OCI-LY7 (cell line): Measurements from ENCODE around the gene RAB6B. TPM values are rescaled to one million over a fixed set of nuclear protein-coding genes. Genes with fewer than 3 reads are reported as not detected.

Experiments
- Bru-seq: library from RNA; stranded (reverse); fragments of 400-500 nt; gene quantifications from one replicate; lab custom pipeline; 2021; lab: Mats Ljungman, UMichigan
- BruChase-seq, 2 experiments: library from RNA; stranded (reverse); fragments of 400-500 nt; gene quantifications; one replicate each; lab custom pipeline; 2021; lab: Mats Ljungman, UMichigan
- BruUV-seq: library from RNA; stranded (reverse); fragments of 400-500 nt; replicated peaks from 2 replicates; lab custom pipeline; 2021; lab: Mats Ljungman, UMichigan
- CTCF ChIA-PET: fragments of 300-600 bp; sonication (Branson Sonifier 250); formaldehyde crosslinking; loops from one replicate; lab custom pipeline; 2022; ENCODE audit warnings: antibody characterized with exemption; ENCODE audit not compliant: unreplicated experiment; lab: Charles Lee
- POLR2A ChIA-PET: fragments of 300-600 bp; sonication (Branson Sonifier 250); formaldehyde crosslinking; loops from one replicate; lab custom pipeline; 2022; ENCODE audit warnings: antibody characterized with exemption; lab: Charles Lee
- DNase-seq: peaks from one replicate; pipeline ENCODE4 v3.0.0-alpha.2; 2015; ENCODE audit warnings: low spot score
- H2AFZ ChIP-seq: fragments of 200-600 bp; sonication (generic), shearing (Covaris generic); 2 replicates; pipeline ENCODE4 v1.6.1; 2014; ENCODE audit warnings: mild to moderate bottlenecking, antibody characterized with exemption, low read length, moderate library complexity
- H3K27ac ChIP-seq: fragments of 200-600 bp; sonication (generic); 2 replicates; pipeline ENCODE4 v1.5.1; 2014; ENCODE audit warnings: mixed run types, low read depth, mild to moderate bottlenecking, moderate library complexity, low read length, inconsistent platforms; ENCODE audit not compliant: poor library complexity, severe bottlenecking
- H3K36me3 ChIP-seq: fragments of 200-600 bp; sonication (generic); 2 replicates; pipeline ENCODE4 v1.6.1; 2014; ENCODE audit warnings: mild to moderate bottlenecking, antibody characterized with exemption, low read length, moderate library complexity, mixed read lengths; ENCODE audit not compliant: insufficient read depth
- H3K4me1 ChIP-seq: fragments of 200-600 bp; sonication (generic); 2 replicates; pipeline ENCODE4 v1.5.1; 2014; ENCODE audit warnings: mild to moderate bottlenecking, low read length; ENCODE audit not compliant: insufficient read depth, poor library complexity, severe bottlenecking
- H3K4me2 ChIP-seq: fragments of 200-600 bp; sonication (generic); 2 replicates; pipeline ENCODE4 v1.6.1; 2014; ENCODE audit warnings: mild to moderate bottlenecking, low read length
- H3K4me3 ChIP-seq: fragments of 200-600 bp; sonication (generic); 2 replicates; pipeline ENCODE4 v1.5.1; 2014; ENCODE audit warnings: mild to moderate bottlenecking, low read depth, low read length; ENCODE audit not compliant: poor library complexity, severe bottlenecking
- H3K79me2 ChIP-seq: fragments of 200-600 bp; sonication (generic); 2 replicates; pipeline ENCODE4 v1.6.1; 2016; ENCODE audit warnings: low read depth, mild to moderate bottlenecking, low read length, moderate library complexity, mixed read lengths; ENCODE audit not compliant: insufficient read depth
- H3K9me2 ChIP-seq: fragments of 200-600 bp; sonication (generic); 2 replicates; pipeline ENCODE4 v1.6.1; 2016; ENCODE audit warnings: mild to moderate bottlenecking, low read length, mixed read lengths; ENCODE audit not compliant: insufficient read depth
- H3K9me3 ChIP-seq: fragments of 200-600 bp; sonication (generic); 2 replicates; pipeline ENCODE4 v1.6.1; 2014; ENCODE audit warnings: mild to moderate bottlenecking, mixed run types, low read length, mixed read lengths
- H4K20me1 ChIP-seq: fragments of 200-600 bp; sonication (generic); 2 replicates; pipeline ENCODE4 v1.6.1; 2014; ENCODE audit warnings: mild to moderate bottlenecking, antibody characterized with exemption, low read length, moderate library complexity, mixed read lengths; ENCODE audit not compliant: insufficient read depth
- EZH2phosphoT487 ChIP-seq: fragments of 200-600 bp; sonication (generic); IDR thresholded peaks from 2 replicates; pipeline ENCODE4 v1.6.1; 2018; ENCODE audit warnings: low read depth, borderline replicate concordance, mild to moderate bottlenecking, mixed run types, antibody characterized with exemption, low read length, moderate library complexity, mixed read lengths
- intact Hi-C: fragments of 100-400 bp; cut with micrococcal nuclease; formaldehyde crosslinking; loops from one replicate; pipeline ENCODE4 v1.10.0; 2022; ENCODE audit not compliant: unreplicated experiment
- long read RNA-seq: library from polyadenylated mRNA; stranded (forward); transcript quantifications from one replicate; pipeline ENCODE4 v2.0.0, GENCODE V29; 2022
- total RNA-seq, 2 experiments: library from RNA; depleted of rRNA in 1 of 2; stranded (reverse); fragments of >200 nt in 1 of 2; shearing (Covaris generic) in 1 of 2; gene quantifications; 2 replicates each; pipeline ENCODE4 v1.2.3, GENCODE V29; 2014 to 2022
- TF ChIP-seq, protein P1 (sequence below): fragments of 200-600 bp; sonication (generic); conservative IDR thresholded peaks from 2 replicates; pipeline ENCODE4 v1.5.1; 2014; ENCODE audit warnings: mild to moderate bottlenecking, antibody characterized with exemption, low read length, moderate library complexity, mixed read lengths

The RAB6B gene
- total RNA-seq (2014; rRNA removed; shearing (Covaris generic)) = not detected in 2 replicates
- not detected in 2 replicates for total RNA-seq (2022)
- Bru-seq, nascent RNA = not detected
- BruChase-seq, experiment 1, labeled RNA remaining after a 6-hour chase = not detected
- BruChase-seq, experiment 2, labeled RNA remaining after a 2-hour chase = not detected
- long read RNA-seq, partial matches to known transcripts = 0 of 26 reads
- long read RNA-seq, other reads (novel, unspliced or antisense) = 26 of 26 reads

DNA sequence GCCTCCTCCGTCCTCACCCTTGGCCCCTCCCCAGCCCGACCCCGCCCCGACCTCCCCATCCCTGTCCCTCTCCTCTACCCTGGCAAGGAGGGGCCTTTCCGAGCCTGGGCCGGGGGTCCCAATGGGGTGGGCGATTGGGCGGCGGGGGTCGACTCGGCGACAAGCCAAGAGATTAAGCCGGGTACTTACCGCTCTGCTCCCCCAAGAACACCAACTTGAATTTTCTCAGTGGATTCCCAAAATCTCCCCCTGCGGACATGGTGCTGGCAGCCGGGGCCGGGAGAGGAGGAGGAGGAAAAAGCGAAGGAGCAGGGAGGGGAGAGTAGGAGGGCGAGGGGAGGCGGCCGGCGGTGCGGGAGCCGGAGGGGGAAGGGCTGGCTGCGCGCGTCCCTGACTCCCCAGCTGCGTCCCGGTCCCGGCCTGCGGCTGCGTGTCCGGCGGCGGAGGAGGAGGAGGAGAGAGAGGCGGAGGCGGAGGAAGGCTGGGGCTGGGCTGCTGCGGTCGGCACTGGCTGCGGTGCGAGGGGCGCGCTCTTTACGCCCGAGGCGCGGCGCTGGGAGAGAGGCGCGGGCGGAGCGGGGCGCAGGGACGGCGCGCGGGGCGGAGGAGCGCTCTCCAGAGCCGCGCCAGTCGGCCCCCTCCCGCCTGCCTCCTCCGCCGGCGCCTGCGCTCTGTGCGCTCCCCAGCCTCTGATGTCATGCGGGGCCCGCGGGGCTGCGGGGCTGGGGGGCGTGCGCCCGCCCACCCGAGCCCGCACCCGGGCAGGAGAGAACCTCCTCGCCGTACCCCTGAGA lies at the start of gene RAB6B:
Gene RAB6B (minus strand): TSS at position 675 of the 794 bp plus-strand sequence. CDS start 416 bp downstream, at position 259.
- H3K79me2 ChIP-seq = no peaks in the 10 kb centered on the region
- ChIA-PET POLR2A (no interaction called here), CTCF (no interaction called here)
- intact Hi-C loops = no loop called here
- H3K4me2 ChIP-seq = no peak within 1 kb of the TSS
- H3K36me3 ChIP-seq = no peaks in the 10 kb centered on the region
- no peak within 1 kb of the TSS for H2AFZ ChIP-seq
- no peaks in the 10 kb centered on the region for H3K4me1 ChIP-seq
- no peaks in the 10 kb centered on the region for H3K9me2 ChIP-seq
- no peaks in the 10 kb centered on the region for H3K9me3 ChIP-seq
- DNase-seq = no peak
- no peak within 1 kb of the TSS for H3K27ac ChIP-seq
- H4K20me1 ChIP-seq = no peaks in the 10 kb centered on the region
- TF ChIP-seq, protein P1, sequence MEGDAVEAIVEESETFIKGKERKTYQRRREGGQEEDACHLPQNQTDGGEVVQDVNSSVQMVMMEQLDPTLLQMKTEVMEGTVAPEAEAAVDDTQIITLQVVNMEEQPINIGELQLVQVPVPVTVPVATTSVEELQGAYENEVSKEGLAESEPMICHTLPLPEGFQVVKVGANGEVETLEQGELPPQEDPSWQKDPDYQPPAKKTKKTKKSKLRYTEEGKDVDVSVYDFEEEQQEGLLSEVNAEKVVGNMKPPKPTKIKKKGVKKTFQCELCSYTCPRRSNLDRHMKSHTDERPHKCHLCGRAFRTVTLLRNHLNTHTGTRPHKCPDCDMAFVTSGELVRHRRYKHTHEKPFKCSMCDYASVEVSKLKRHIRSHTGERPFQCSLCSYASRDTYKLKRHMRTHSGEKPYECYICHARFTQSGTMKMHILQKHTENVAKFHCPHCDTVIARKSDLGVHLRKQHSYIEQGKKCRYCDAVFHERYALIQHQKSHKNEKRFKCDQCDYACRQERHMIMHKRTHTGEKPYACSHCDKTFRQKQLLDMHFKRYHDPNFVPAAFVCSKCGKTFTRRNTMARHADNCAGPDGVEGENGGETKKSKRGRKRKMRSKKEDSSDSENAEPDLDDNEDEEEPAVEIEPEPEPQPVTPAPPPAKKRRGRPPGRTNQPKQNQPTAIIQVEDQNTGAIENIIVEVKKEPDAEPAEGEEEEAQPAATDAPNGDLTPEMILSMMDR = no peak
- TF ChIP-seq EZH2phosphoT487 = no peak
- no TSS peak for BruUV-seq
- no peak within 1 kb of the TSS for H3K4me3 ChIP-seq

DNA sequence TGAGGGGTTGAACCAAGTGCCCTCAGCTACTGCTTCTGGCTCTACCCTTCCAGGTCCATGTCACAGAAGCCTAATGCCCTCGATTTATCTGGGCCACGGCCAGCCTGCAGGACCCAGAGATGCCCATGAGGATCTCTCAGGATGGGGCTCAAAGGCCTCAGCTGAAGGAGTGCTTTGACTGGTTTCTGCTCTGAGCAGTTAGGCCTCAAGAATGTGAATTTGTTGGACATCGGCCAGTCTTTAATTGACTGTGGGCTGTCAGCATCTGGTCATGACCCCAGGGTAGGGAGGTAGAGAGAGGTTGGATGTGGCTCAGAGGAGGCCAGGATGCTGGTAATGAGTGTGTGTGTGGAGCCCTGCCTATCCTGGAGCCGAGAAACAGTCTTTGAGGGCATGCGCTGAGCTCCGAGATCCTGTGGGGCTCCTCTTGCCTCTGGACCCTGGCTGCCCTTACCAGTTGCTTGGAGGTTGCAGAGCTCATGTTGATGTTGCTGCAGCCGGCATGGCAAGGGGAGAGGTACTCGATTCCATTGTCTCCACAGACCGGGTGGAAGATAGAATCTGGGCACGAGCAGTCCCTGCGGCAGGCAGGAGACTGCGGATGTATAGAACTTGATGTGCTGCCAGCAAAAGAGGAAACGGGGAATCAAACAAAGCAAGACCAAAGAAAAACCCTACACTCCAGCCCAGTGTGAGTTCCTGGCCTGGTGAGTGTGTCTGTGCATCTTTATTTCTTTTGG lies 49.1 kb upstream of the RAB6B start:
- Histone ChIP-seq H3K27ac (no peak overlapping the region), H3K4me1 (no peaks in the 10 kb centered on the region), H3K4me2 (no peak overlapping the region), H3K4me3 (no peak overlapping the region), H3K79me2 (no peaks in the 10 kb centered on the region), H3K36me3 (no peaks in the 10 kb centered on the region), H2AFZ (no peak overlapping the region), H4K20me1 (no peaks in the 10 kb centered on the region), H3K9me2 (no peaks in the 10 kb centered on the region), H3K9me3 (no peaks in the 10 kb centered on the region)
- TF ChIP-seq EZH2phosphoT487 = no peak
- TF ChIP-seq, protein P1 = no peak
- no peak for DNase-seq
- intact Hi-C loops = no loop called here
- ChIA-PET CTCF (no interaction called here), POLR2A (no interaction called here)
- no TSS peak for BruUV-seq
